HepG2 (cell line): ENCODE data around the gene ARHGAP31. TPM values are rescaled to one million over a fixed set of nuclear protein-coding genes. Genes with fewer than 3 reads are reported as not detected.

Source experiments
- ATAC-seq: fragments of 200-7000 bp; cut with Tn5 transposase; 3 replicates; pipeline ENCODE4 v1.9.1; 2020; ENCODE audit warnings: mild to moderate bottlenecking, moderate library complexity
- BruUV-seq: library from RNA; stranded (reverse); fragments of 400-500 nt; replicated peaks from 2 replicates; lab custom pipeline; 2021; lab: Mats Ljungman, UMichigan
- CTCF ChIA-PET: fragments of 300-600 bp; formaldehyde crosslinking; extraction: SDS; loops from one replicate; lab custom pipeline; 2021; ENCODE audit warnings: low total read pairs, inconsistent platforms, low intra/inter-chr PET ratio; lab: Yijun Ruan, JAX
- POLR2A ChIA-PET: fragments of 350-600 bp; sonication (Branson Sonifier 250); formaldehyde crosslinking; loops from one replicate; lab custom pipeline; 2020; ENCODE audit warnings: antibody characterized with exemption, inconsistent platforms; lab: Yijun Ruan, JAX
- DNase-seq: peaks from one replicate; pipeline ENCODE4 v3.0.0-alpha.2; 2015; ENCODE audit warnings: low spot score
- FAIRE-seq: peaks from 3 replicates; lab custom pipeline; 2011; peaks lifted over from hg19 to GRCh38; lab: Jason Lieb, UNC
- H2AFZ ChIP-seq: one replicate; pipeline ENCODE4 v1.6.1; 2011; ENCODE audit warnings: low read length, inconsistent platforms
- H3K27ac ChIP-seq: fragments of 300-600 bp; 3 replicates; pipeline ENCODE4 v1.8.0; 2011; ENCODE audit warnings: mixed run types, mild to moderate bottlenecking, mixed read lengths, low read length, inconsistent platforms; ENCODE audit not compliant: insufficient read depth; ENCODE audit errors: extremely low read length
- H3K27me3 ChIP-seq, 2 experiments: fragments of 200-600 bp in 1 of 2; 2 replicates in 1 of 2; 3 replicates in 1 of 2; pipeline versions ENCODE4 v1.6.0 to v1.8.0; 2011; ENCODE audit warnings: low read length in 2 of 2, mild to moderate bottlenecking in 2 of 2, moderate library complexity in 2 of 2, inconsistent platforms in 1 of 2; ENCODE audit not compliant: insufficient read depth in 2 of 2, control insufficient read depth in 1 of 2
- H3K36me3 ChIP-seq, 2 experiments: fragments of 200-600 bp in 1 of 2; replicated peaks in 1 of 2; 2 replicates in 1 of 2; 3 replicates in 1 of 2; pipeline versions ENCODE4 v1.5.1 to v1.8.0; 2011; ENCODE audit warnings: low read length in 2 of 2, inconsistent platforms in 1 of 2; ENCODE audit not compliant: insufficient read depth in 2 of 2, control insufficient read depth in 1 of 2
- H3K4me1 ChIP-seq: 2 replicates; pipeline ENCODE4 v1.5.1; 2012; ENCODE audit warnings: low read length, inconsistent platforms; ENCODE audit not compliant: insufficient read depth
- H3K4me2 ChIP-seq: 2 replicates; pipeline ENCODE4 v1.6.0; 2011; ENCODE audit warnings: low read depth, low read length, inconsistent platforms
- H3K4me3 ChIP-seq, 3 experiments: fragments of 200-600 bp in 1 of 3; sonication (generic), shearing (Covaris generic) in 1 of 3; replicated peaks in 1 of 3; 2 replicates each; pipeline ENCODE4 v1.5.1; 2011 to 2016; ENCODE audit warnings: low read length in 3 of 3, inconsistent platforms in 2 of 3, low read depth in 2 of 3, mild to moderate bottlenecking in 2 of 3, control low read depth in 1 of 3, mixed read lengths in 1 of 3; ENCODE audit not compliant: insufficient read depth in 1 of 3
- H3K79me2 ChIP-seq: one replicate; pipeline ENCODE4 v1.6.1; 2011; ENCODE audit warnings: low read length, inconsistent platforms; ENCODE audit not compliant: insufficient read depth
- H3K9ac ChIP-seq: 2 replicates; pipeline ENCODE4 v1.6.0; 2011; ENCODE audit warnings: mild to moderate bottlenecking, low read depth, low read length, inconsistent platforms; ENCODE audit not compliant: insufficient read depth
- H3K9me3 ChIP-seq: 2 replicates; pipeline ENCODE4 v1.5.1; 2012; ENCODE audit warnings: mild to moderate bottlenecking, low read length
- H4K20me1 ChIP-seq: 2 replicates; pipeline ENCODE4 v1.6.0; 2011; ENCODE audit warnings: inconsistent platforms, mild to moderate bottlenecking, low read length, moderate library complexity; ENCODE audit not compliant: insufficient read depth
- ATM ChIP-seq: fragments of 450-650 bp; IDR thresholded peaks from 2 replicates; pipeline ENCODE4 v1.7.1; 2017; ENCODE audit warnings: mild to moderate bottlenecking, borderline replicate concordance
- GATA4 ChIP-seq: sonication (generic); IDR thresholded peaks from 2 replicates; pipeline ENCODE4 v1.6.1; 2016; ENCODE audit warnings: antibody characterized with exemption, low read depth, borderline replicate concordance
- GZF1 ChIP-seq: sonication (generic); formaldehyde crosslinking; IDR thresholded peaks from 2 replicates; pipeline ENCODE4 v1.5.1; 2020; ENCODE audit warnings: mild to moderate bottlenecking, missing genetic modification reagents
- TOPORS ChIP-seq: sonication (generic); formaldehyde crosslinking; IDR thresholded peaks from 2 replicates; pipeline ENCODE4 v1.8.0; 2023; ENCODE audit warnings: mild to moderate bottlenecking, missing genetic modification reagents
- ZKSCAN8 ChIP-seq: IDR thresholded peaks from 2 replicates; pipeline ENCODE4 v1.6.1; 2016; ENCODE audit warnings: borderline replicate concordance, missing genetic modification reagents, missing compliant biosample characterization
- ZNF256 ChIP-seq: sonication (generic); formaldehyde crosslinking; conservative IDR thresholded peaks from 2 replicates; pipeline ENCODE4 v1.4.0; 2020; ENCODE audit warnings: missing genetic modification reagents
- ZNF33B ChIP-seq: sonication (generic); formaldehyde crosslinking; IDR thresholded peaks from 2 replicates; pipeline ENCODE4 v1.5.1; 2020; ENCODE audit warnings: mild to moderate bottlenecking, missing genetic modification reagents
- WGBS: methylation state at CpG from one replicate; pipeline ENCODE4 v1.1.6; 2017; ENCODE audit warnings: low lambda C conversion rate; 5-methylcytosine and 5-hydroxymethylcytosine counted together
- in situ Hi-C: cut with HindIII; loops from 2 replicates; pipeline ENCODE4 v1.10.0; 2017; ENCODE audit warnings: low pct_unique_long_range_greater_than_20kb; ENCODE audit not compliant: extremely low pct_ligation_motif_present
- intact Hi-C: fragments of 100-400 bp; cut with micrococcal nuclease; formaldehyde crosslinking; loops from one replicate; pipeline ENCODE4 v1.10.0; 2022; ENCODE audit not compliant: unreplicated experiment
- polyA plus RNA-seq, 8 experiments: library from polyadenylated mRNA; depleted of rRNA in 3 of 8; stranded (reverse) in 7 of 8; unstranded in 1 of 8; fragments of >200 nt; fragmentation: Illumina TruSeq in 4 of 8; extraction: Trizol in 4 of 8; gene quantifications; 2 replicates each; pipeline versions ENCODE4 v1.2.1 to v1.2.3, GENCODE V29; 2011 to 2016; ENCODE audit warnings: low read depth in 4 of 8, missing spikeins in 1 of 8, mixed read lengths in 1 of 8; ENCODE audit not compliant: insufficient read depth in 1 of 8
- total RNA-seq, 5 experiments: library from RNA; depleted of rRNA; stranded (reverse); fragments of >200 nt; fragmentation: Illumina TruSeq; extraction: Trizol; gene quantifications; 2 replicates each; pipeline ENCODE4 v1.2.3, GENCODE V29; 2016; ENCODE audit warnings: low read depth in 1 of 5
- TF ChIP-seq, protein P1 (sequence below): sonication (generic); formaldehyde crosslinking; IDR thresholded peaks from 2 replicates; pipeline ENCODE4 v1.4.0; 2020; ENCODE audit warnings: missing genetic modification reagents
- TF ChIP-seq, protein P2 (sequence below), 2 experiments: sonication (generic) in 1 of 2; formaldehyde crosslinking in 1 of 2; IDR thresholded peaks; 2 replicates each; pipeline versions ENCODE4 v1.5.1 to v1.6.1; 2011 to 2020; ENCODE audit warnings: borderline replicate concordance in 1 of 2, low read depth in 1 of 2, low read length in 1 of 2, mild to moderate bottlenecking in 1 of 2, missing genetic modification reagents in 1 of 2, moderate library complexity in 1 of 2
- TF ChIP-seq, protein P3 (sequence below): IDR thresholded peaks from 2 replicates; pipeline ENCODE4 v1.6.1; 2012; ENCODE audit warnings: low read depth, low read length, improper control_type of control experiment
- TF ChIP-seq, protein P4 (sequence below): sonication (generic); formaldehyde crosslinking; IDR thresholded peaks from 2 replicates; pipeline ENCODE4 v1.8.0; 2022; ENCODE audit warnings: missing genetic modification reagents, mild to moderate bottlenecking, inconsistent platforms, borderline replicate concordance
- TF ChIP-seq, protein P5 (sequence below): IDR thresholded peaks from 2 replicates; pipeline ENCODE4 v1.6.1; 2016

Gene ARHGAP31
- total and polyA plus RNA-seq, 2 of the 13 experiments (the other 11 are each of a cell fraction or from before 2014, with no cell fraction given), result not detected

DNA sequence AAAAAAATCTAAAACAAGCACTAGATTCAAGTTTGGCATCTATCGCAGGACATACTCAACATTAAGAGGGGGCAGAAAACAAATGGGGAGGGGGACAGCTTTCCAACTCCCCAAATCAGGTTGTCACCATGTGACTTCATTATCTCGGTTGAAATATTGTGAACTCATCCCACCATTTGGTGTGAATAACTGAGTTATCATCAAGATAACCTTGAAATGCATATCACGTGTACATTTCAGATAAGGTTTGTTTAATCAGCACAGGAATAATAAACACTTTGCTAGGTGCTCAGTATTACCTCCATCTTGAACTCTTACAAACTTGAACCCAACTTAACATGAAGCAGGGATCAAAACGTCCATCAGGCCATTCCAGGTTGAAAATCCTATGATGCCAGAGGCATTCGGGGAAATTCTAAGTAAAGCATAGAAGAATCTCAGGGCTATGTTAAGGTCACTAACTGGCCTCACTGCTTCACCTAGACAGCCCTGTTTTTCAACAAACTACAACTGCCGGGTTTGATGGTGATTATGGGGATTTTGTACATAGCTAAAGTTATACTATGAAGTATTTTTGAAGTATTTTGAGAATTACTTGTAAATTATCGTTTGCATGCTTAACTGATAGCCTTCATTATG, 3.0 kb upstream of the ARHGAP31 start:
- intact Hi-C loops, result no loop called here
- FAIRE-seq (no peak), ATAC-seq (no peak), DNase-seq (no peak)
- WGBS, result 13% methylated on average over 7 of the region's 7 CpGs
- no peak overlapping the region for H3K27ac ChIP-seq
- H3K4me1 ChIP-seq, result peaks cover 24% of the 10 kb centered on the region
- H3K36me3 ChIP-seq, result no peaks in the 10 kb centered on the region
- H3K9me3 ChIP-seq, result no peaks in the 10 kb centered on the region
- H3K4me3 ChIP-seq, result no peak overlapping the region
- H3K27me3 ChIP-seq, result peaks cover 2 to 37% of the 10 kb centered on the region in 2 experiments; a peak in 4 of 5 replicates
- no TSS peak for BruUV-seq
- no peak overlapping the region for H3K4me2 ChIP-seq
- no peak for TF ChIP-seq ZKSCAN8 (CRISPR knock-in tag)
- TF ChIP-seq, protein P1, sequence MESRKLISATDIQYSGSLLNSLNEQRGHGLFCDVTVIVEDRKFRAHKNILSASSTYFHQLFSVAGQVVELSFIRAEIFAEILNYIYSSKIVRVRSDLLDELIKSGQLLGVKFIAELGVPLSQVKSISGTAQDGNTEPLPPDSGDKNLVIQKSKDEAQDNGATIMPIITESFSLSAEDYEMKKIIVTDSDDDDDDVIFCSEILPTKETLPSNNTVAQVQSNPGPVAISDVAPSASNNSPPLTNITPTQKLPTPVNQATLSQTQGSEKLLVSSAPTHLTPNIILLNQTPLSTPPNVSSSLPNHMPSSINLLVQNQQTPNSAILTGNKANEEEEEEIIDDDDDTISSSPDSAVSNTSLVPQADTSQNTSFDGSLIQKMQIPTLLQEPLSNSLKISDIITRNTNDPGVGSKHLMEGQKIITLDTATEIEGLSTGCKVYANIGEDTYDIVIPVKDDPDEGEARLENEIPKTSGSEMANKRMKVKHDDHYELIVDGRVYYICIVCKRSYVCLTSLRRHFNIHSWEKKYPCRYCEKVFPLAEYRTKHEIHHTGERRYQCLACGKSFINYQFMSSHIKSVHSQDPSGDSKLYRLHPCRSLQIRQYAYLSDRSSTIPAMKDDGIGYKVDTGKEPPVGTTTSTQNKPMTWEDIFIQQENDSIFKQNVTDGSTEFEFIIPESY, result no peak
- no peak for TF ChIP-seq GZF1
- TF ChIP-seq, protein P2, sequence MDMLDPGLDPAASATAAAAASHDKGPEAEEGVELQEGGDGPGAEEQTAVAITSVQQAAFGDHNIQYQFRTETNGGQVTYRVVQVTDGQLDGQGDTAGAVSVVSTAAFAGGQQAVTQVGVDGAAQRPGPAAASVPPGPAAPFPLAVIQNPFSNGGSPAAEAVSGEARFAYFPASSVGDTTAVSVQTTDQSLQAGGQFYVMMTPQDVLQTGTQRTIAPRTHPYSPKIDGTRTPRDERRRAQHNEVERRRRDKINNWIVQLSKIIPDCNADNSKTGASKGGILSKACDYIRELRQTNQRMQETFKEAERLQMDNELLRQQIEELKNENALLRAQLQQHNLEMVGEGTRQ (IDR thresholded peaks at IDR 0.05; ENCODE audit: low read depth, low read length), result no peak
- TF ChIP-seq, protein P2 (CRISPR knock-in tag; IDR thresholded peaks at IDR 0.05; ENCODE audit: borderline replicate concordance), result no peak
- TF ChIP-seq, protein P3, sequence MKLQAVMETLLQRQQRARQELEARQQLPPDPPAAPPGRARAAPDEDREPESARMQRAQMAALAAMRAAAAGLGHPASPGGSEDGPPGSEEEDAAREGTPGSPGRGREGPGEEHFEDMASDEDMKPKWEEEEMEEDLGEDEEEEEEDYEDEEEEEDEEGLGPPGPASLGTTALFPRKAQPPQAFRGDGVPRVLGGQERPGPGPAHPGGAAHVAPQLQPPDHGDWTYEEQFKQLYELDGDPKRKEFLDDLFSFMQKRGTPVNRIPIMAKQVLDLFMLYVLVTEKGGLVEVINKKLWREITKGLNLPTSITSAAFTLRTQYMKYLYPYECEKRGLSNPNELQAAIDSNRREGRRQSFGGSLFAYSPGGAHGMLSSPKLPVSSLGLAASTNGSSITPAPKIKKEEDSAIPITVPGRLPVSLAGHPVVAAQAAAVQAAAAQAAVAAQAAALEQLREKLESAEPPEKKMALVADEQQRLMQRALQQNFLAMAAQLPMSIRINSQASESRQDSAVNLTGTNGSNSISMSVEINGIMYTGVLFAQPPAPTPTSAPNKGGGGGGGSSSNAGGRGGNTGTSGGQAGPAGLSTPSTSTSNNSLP, result no peak
- TF ChIP-seq, protein P4, sequence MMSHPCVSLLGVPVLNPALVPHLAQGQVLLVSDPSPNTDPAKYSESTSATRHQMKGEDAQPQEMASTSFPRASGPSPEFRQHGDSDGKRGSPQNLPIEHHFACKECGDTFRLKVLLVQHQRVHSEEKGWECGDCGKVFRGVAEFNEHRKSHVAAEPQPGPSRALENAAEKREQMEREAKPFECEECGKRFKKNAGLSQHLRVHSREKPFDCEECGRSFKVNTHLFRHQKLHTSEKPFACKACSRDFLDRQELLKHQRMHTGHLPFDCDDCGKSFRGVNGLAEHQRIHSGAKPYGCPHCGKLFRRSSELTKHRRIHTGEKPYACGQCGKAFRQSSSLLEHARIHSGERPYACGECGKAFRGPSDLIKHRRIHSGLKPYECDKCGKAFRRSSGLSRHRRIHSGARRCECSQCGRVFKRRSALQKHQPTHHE (CRISPR knock-in tag), result no peak
- no peak for TF ChIP-seq ZNF33B
- no peak for TF ChIP-seq ZNF256 (CRISPR knock-in tag)
- no peak for TF ChIP-seq ATM
- TF ChIP-seq, protein P5, sequence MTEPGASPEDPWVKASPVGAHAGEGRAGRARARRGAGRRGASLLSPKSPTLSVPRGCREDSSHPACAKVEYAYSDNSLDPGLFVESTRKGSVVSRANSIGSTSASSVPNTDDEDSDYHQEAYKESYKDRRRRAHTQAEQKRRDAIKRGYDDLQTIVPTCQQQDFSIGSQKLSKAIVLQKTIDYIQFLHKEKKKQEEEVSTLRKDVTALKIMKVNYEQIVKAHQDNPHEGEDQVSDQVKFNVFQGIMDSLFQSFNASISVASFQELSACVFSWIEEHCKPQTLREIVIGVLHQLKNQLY (CRISPR knock-in tag), result no peak
- TF ChIP-seq TOPORS (CRISPR knock-in tag), result no peak
- TF ChIP-seq GATA4, result no peak
- TF ChIP-seq, all 625 proteins: peak for 0
- H4K20me1 ChIP-seq, result no peaks in the 10 kb centered on the region
- in situ Hi-C loops, result no loop called here
- no peaks in the 10 kb centered on the region for H3K79me2 ChIP-seq
- ChIA-PET CTCF (no interaction called here), POLR2A (no interaction called here)
- H3K9ac ChIP-seq, result no peak overlapping the region
- H2AFZ ChIP-seq, result no peak overlapping the region
